ENCODE measurements around the gene MAGI2. TPM values are rescaled to one million over a fixed set of nuclear protein-coding genes. Genes with fewer than 3 reads are reported as not detected.

The MAGI2 gene
- total and polyA plus RNA-seq, 9 donors: 7.1 to 20.4 (median 18.7) TPM

GRCh38 chr7:79319369-79319768, 134.1 kb downstream of the MAGI2 start:
- no peak overlapping the region for H3K27ac ChIP-seq
- WGBS, 3 donors: 95 to 100% (median 97%) methylated on average over 1 of the region's 1 CpG
- H3K9me3 ChIP-seq: no peaks in the 10 kb centered on the region
- no peaks in the 10 kb centered on the region for H3K36me3 ChIP-seq
- no peak overlapping the region for H3K4me3 ChIP-seq
- H3K4me1 ChIP-seq (ENCODE audit: insufficient read depth): peaks cover 1% of the 10 kb centered on the region
- no peaks in the 10 kb centered on the region for H3K27me3 ChIP-seq
- intact Hi-C loops (cut with DNase I): no loop called here
- no peak for DNase-seq
- TF ChIP-seq EP300 (IDR thresholded peaks at IDR 0.05) (no peak), POLR2A (IDR thresholded peaks at IDR 0.05) (no peak), CTCF (IDR thresholded peaks at IDR 0.05) (no peak)

GRCh38 chr7:79317728-79318127, 135.7 kb downstream of the MAGI2 start:
- Histone ChIP-seq H3K27ac (no peak overlapping the region), H3K4me1 (ENCODE audit: insufficient read depth) (peaks cover 1% of the 10 kb centered on the region), H3K4me3 (no peak overlapping the region), H3K9me3 (no peaks in the 10 kb centered on the region), H3K27me3 (no peaks in the 10 kb centered on the region), H3K36me3 (no peaks in the 10 kb centered on the region)
- WGBS, 3 donors: 81 to 85% (median 81%) methylated on average over 2 of the region's 2 CpGs
- intact Hi-C loops (cut with DNase I): no loop called here
- DNase-seq: no peak
- TF ChIP-seq EP300 (IDR thresholded peaks at IDR 0.05) (no peak), POLR2A (IDR thresholded peaks at IDR 0.05) (no peak), CTCF (IDR thresholded peaks at IDR 0.05) (no peak)

GRCh38 chr7:79312022-79312421, 141.4 kb downstream of the MAGI2 start:
- 98 to 99% (median 98%) methylated on average over 3 of the region's 3 CpGs for WGBS, 3 donors

GRCh38 chr7:79308192-79308591, 145.3 kb downstream of the MAGI2 start:
- Histone ChIP-seq H3K36me3 (no peaks in the 10 kb centered on the region), H3K4me1 (ENCODE audit: insufficient read depth) (no peaks in the 10 kb centered on the region), H3K27me3 (no peaks in the 10 kb centered on the region), H3K9me3 (no peaks in the 10 kb centered on the region), H3K4me3 (no peak overlapping the region), H3K27ac (no peak overlapping the region)
- no peak for TF ChIP-seq POLR2A (IDR thresholded peaks at IDR 0.05)
- no peak for TF ChIP-seq CTCF (IDR thresholded peaks at IDR 0.05)
- TF ChIP-seq EP300 (IDR thresholded peaks at IDR 0.05): no peak
- DNase-seq: no peak
- 57 to 65% (median 62%) methylated on average over 4 of the region's 4 CpGs for WGBS, 3 donors
- intact Hi-C loops (cut with DNase I): no loop called here

More at GRCh38 chr7:79312022-79312421, 141.4 kb downstream of the MAGI2 start:
- H3K27me3 ChIP-seq: no peaks in the 10 kb centered on the region
- H3K36me3 ChIP-seq: no peaks in the 10 kb centered on the region
- DNase-seq: no peak
- TF ChIP-seq POLR2A (IDR thresholded peaks at IDR 0.05) (no peak), EP300 (IDR thresholded peaks at IDR 0.05) (no peak), CTCF (IDR thresholded peaks at IDR 0.05) (no peak)
- intact Hi-C loops (cut with DNase I): no loop called here
- H3K4me3 ChIP-seq: no peak overlapping the region
- H3K4me1 ChIP-seq (ENCODE audit: insufficient read depth): no peaks in the 10 kb centered on the region
- no peaks in the 10 kb centered on the region for H3K9me3 ChIP-seq
- no peak overlapping the region for H3K27ac ChIP-seq

Data from ovary (tissue), 9 donors.